Activated T-helper 1 cell treated with anti-CD3 and anti-CD28 coated beads, Interleukin-12 subunit alpha, Interleukin-12 subunit beta, Interleukin-2, Interleukin-4 antibody, amounts not matched to agents 30 ng/mL and 10 ng/mL and 1 ng/mL, durations not matched to agents 14 hours and 24 hours and 36 hours (primary cell): ENCODE measurements around the gene GPC1. TPM values are rescaled to one million over a fixed set of nuclear protein-coding genes. Genes with fewer than 3 reads are reported as not detected.

Experiments used
- DNase-seq: peaks from one replicate; pipeline ENCODE4 v3.0.0; 2021; ENCODE audit warnings: low spot score
- H3K27ac Mint-ChIP-seq: one replicate; pipeline ENCODE4 v1.8.0; 2021; ENCODE audit warnings: mild to moderate bottlenecking, mixed read lengths
- H3K27me3 Mint-ChIP-seq: one replicate; pipeline ENCODE4 v1.8.0; 2022; ENCODE audit warnings: mild to moderate bottlenecking, moderate library complexity, mixed read lengths; ENCODE audit not compliant: insufficient read depth
- H3K36me3 Mint-ChIP-seq: one replicate; pipeline ENCODE4 v1.8.0; 2021; ENCODE audit warnings: low read depth, mixed read lengths
- H3K4me1 Mint-ChIP-seq: one replicate; pipeline ENCODE4 v1.8.0; 2021; ENCODE audit warnings: low read depth, mixed read lengths
- H3K4me3 Mint-ChIP-seq: one replicate; pipeline ENCODE4 v1.8.0; 2021; ENCODE audit warnings: mild to moderate bottlenecking, moderate library complexity, mixed read lengths
- H3K9me3 Mint-ChIP-seq: one replicate; pipeline ENCODE4 v1.8.0; 2021; ENCODE audit warnings: mixed read lengths
- intact Hi-C: fragments of 100-400 bp; cut with micrococcal nuclease; formaldehyde crosslinking; loops from one replicate; pipeline ENCODE4 v1.15.1; 2024
- total RNA-seq: library from RNA; stranded (reverse); gene quantifications from 2 replicates; pipeline ENCODE4 v1.2.3, GENCODE V29; 2022

Gene GPC1
- total RNA-seq, 1 donor from 2014 or later = 6.2 TPM

DNA sequence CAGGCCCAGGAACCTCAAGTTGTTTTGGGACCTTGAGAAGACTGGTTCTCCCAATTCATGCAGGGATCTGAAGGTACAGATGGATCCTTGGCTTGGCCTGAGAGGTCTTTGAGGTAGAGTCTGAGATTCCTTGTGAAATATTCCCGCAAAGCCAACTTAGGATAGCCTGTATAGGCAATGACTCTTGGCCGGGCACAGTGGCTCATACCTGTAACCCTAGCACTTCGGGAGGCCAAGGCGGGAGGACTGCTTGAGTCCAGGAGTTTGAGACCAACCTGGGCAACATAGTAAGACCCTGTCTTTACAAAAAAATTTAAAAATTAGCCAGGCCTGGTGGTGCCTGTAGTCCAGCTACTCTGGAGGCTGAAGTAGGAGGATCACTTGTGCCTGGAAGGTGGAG, 81.9 kb downstream of the GPC1 start:
- H3K9me3 Mint-ChIP-seq = peaks cover 2% of the 10 kb centered on the region
- H3K27me3 Mint-ChIP-seq = peaks cover 1% of the 10 kb centered on the region
- peaks cover 6% of the 10 kb centered on the region for H3K36me3 Mint-ChIP-seq
- peaks cover 9% of the 10 kb centered on the region for H3K4me1 Mint-ChIP-seq
- no peak overlapping the region for H3K27ac Mint-ChIP-seq
- intact Hi-C loops = loop anchor here (10.0 kb wide), 1 partner anchor 187 kb away; no protein-coding TSS in a partner anchor
- no peak overlapping the region for H3K4me3 Mint-ChIP-seq
- DNase-seq = no peak

Other genes starting within 250 kb of the GPC1 start
- 21.9 and 25.2 TPM in 2 replicates for gene ANKMY1, start 122.3 kb downstream of the GPC1 start, total RNA-seq
- gene DUSP28, start 124.7 kb downstream of the GPC1 start, total RNA-seq = 8.6 and 10.7 TPM in 2 replicates
- gene RNPEPL1, start 132.8 kb downstream of the GPC1 start, total RNA-seq = 61.8 and 62.8 TPM in 2 replicates
- gene CAPN10, start 151.1 kb downstream of the GPC1 start, total RNA-seq = 49.8 and 55.4 TPM in 2 replicates
- 7.6 and 8.2 TPM in 2 replicates for gene GPR35, start 189.8 kb downstream of the GPC1 start, total RNA-seq
- gene AQP12B, start 247.2 kb downstream of the GPC1 start, total RNA-seq = not detected in 2 replicates